H1 (cell line): Measurements from ENCODE around the gene RNF144A. TPM values are rescaled to one million over a fixed set of nuclear protein-coding genes. Genes with fewer than 3 reads are reported as not detected.

Experiments
- CTBP2 ChIP-seq: IDR thresholded peaks from 2 replicates; pipeline ENCODE4 v1.7.0; 2011; ENCODE audit warnings: borderline replicate concordance, mild to moderate bottlenecking, moderate library complexity, mixed read lengths, low read length; ENCODE audit not compliant: insufficient read depth, insufficient read length
- NRF1 ChIP-seq: IDR thresholded peaks from 2 replicates; pipeline ENCODE4 v1.6.1; 2011; ENCODE audit warnings: mild to moderate bottlenecking, low read depth, low read length, improper control_type of control experiment
- RBBP5 ChIP-seq: IDR thresholded peaks from 2 replicates; pipeline ENCODE4 v1.7.1; 2012; ENCODE audit warnings: low read depth, mild to moderate bottlenecking, inconsistent platforms, low read length, moderate library complexity, borderline replicate concordance
- polyA plus RNA-seq, 7 experiments: library from polyadenylated mRNA; depleted of rRNA in 3 of 7; stranded (reverse) in 5 of 7; unstranded in 2 of 7; fragments of >200 nt in 5 of 7; fragments of 200-250 nt in 2 of 7; gene quantifications; 1 replicate in 5 of 7; 2 replicates in 1 of 7; 4 replicates in 1 of 7; pipeline versions ENCODE4 v1.2.1 to v1.2.3, GENCODE V29; 2011 to 2013; ENCODE audit warnings: missing spikeins in 2 of 7, mixed read lengths in 2 of 7
- total RNA-seq: library from RNA; stranded (reverse); fragmentation: NEBNext Ultra II Directional; extraction: Animal tissue kit (Norgen Biotek cat#: 25700); gene quantifications from 2 replicates; pipeline ENCODE4 v1.2.1, GENCODE V29; 2021
- TF ChIP-seq, protein P1 (sequence below): IDR thresholded peaks from 2 replicates; pipeline ENCODE4 v1.6.1; 2012; ENCODE audit warnings: low read length, inconsistent platforms

Gene RNF144A
- total and polyA plus RNA-seq, 2 of the 8 experiments (the other 6 are each of a cell fraction or from before 2014, with no cell fraction given) = 14.0 to 15.0 TPM

DNA sequence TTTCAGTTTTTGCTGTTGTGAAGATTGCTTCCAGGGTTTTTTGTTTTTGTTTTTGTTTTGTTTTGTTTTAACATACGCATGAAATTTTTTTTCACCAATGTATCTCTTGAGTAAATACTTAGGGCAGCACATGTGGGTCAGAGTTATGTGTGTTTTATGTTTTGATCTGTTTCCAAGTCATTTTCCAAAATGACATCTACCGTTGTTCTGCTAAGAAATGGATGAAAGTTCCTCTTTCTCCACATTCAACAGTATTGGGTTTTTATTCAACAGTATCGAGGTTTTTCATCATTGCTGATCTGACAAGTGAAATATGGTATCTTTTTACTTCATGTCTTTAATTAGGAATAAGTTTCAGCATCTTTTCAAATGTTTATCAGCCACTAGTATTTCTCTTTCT lies 16.7 kb downstream of the RNF144A start (continued):
- TF ChIP-seq NRF1 (no peak), RBBP5 (no peak), CTBP2 (no peak)
- TF ChIP-seq, protein P1, sequence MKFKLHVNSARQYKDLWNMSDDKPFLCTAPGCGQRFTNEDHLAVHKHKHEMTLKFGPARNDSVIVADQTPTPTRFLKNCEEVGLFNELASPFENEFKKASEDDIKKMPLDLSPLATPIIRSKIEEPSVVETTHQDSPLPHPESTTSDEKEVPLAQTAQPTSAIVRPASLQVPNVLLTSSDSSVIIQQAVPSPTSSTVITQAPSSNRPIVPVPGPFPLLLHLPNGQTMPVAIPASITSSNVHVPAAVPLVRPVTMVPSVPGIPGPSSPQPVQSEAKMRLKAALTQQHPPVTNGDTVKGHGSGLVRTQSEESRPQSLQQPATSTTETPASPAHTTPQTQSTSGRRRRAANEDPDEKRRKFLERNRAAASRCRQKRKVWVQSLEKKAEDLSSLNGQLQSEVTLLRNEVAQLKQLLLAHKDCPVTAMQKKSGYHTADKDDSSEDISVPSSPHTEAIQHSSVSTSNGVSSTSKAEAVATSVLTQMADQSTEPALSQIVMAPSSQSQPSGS = no peak
